GM21786 (cell line): ENCODE results near the gene SLC26A1.
A peak's percentile ranks its signal among the peaks of the same experiment; 100 is the strongest.
"Not testable (repeated sequence)": the region's sequence is repeated elsewhere in the genome, so short reads cannot be mapped to it uniquely, and the experiment has no call there.

Experiments used
- ATAC-seq: cut with Tn5 transposase; IDR thresholded peaks from one replicate; pipeline ENCODE4 v1.9.1; 2021; ENCODE audit not compliant: unreplicated experiment

The SLC26A1 gene

GRCh38 chr4:999882-1000425 lies 6.8 kb upstream of the SLC26A1 start:
- ATAC-seq = no peak

- not testable (repeated sequence) for ATAC-seq
Measured at GRCh38 chr4:999240-999863, 6.1 kb upstream of the SLC26A1 start.

GRCh38 chr4:998096-998691 lies 5.0 kb upstream of the SLC26A1 start:
- no peak for ATAC-seq

- ATAC-seq = no peak
Measured at GRCh38 chr4:997375-998071, 4.3 kb upstream of the SLC26A1 start.

GRCh38 chr4:996997-997374 lies 3.8 kb upstream of the SLC26A1 start:
- no peak for ATAC-seq

- no peak for ATAC-seq
Measured at GRCh38 chr4:996030-996996, 3.1 kb upstream of the SLC26A1 start.

GRCh38 chr4:995311-996026 lies 2.3 kb upstream of the SLC26A1 start:
- ATAC-seq = no peak

- no peak for ATAC-seq
Measured at GRCh38 chr4:992297-993110, 700 bp downstream of the SLC26A1 start.

- ATAC-seq = no peak
Measured at GRCh38 chr4:991451-992296, 1.5 kb downstream of the SLC26A1 start.

GRCh38 chr4:990746-991367 lies 2.3 kb downstream of the SLC26A1 start:
- ATAC-seq = no peak

GRCh38 chr4:989722-990471 lies 3.3 kb downstream of the SLC26A1 start:
- ATAC-seq = no peak

GRCh38 chr4:988726-989721 lies 4.2 kb downstream of the SLC26A1 start:
- ATAC-seq = no peak

- no peak for ATAC-seq
Measured at GRCh38 chr4:987624-988513, 5.3 kb downstream of the SLC26A1 start.

GRCh38 chr4:986879-987623 lies 6.2 kb downstream of the SLC26A1 start, which contains the start of gene IDUA:
IDUA (plus strand) TSS chr4:987044; CDS start chr4:987085, 41 bp downstream.
- peak; percentile 80 for ATAC-seq
